IPS-11a (cell line): ENCODE measurements around the gene PTCRA.

ENCODE experiments used
- H3K4me3 ChIP-seq: one replicate; pipeline ENCODE4 v1.5.1; 2013; ENCODE audit warnings: low read depth, low read length, control low read depth

PTCRA gene

DNA sequence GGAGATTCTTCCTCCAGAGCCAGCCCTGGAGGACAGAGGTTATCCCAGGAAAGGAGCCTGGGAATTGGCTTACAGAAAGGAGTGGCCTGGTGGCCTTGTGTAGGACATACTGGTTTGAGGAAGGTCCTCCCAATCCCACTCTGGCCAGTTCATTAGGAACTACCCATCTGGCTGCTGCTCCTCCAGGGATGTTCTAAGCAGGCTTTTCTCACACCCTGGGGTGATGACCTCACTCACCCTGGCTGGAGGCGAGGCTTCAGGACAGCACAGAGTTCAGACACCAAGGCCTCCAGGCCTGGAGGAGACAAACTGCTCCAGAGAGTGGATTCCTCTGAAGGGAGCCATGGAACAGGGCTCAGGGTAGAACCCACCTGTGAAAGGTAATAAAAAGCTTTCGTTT, 53.6 kb downstream of the PTCRA start:
- H3K4me3 ChIP-seq: no peak overlapping the region

DNA sequence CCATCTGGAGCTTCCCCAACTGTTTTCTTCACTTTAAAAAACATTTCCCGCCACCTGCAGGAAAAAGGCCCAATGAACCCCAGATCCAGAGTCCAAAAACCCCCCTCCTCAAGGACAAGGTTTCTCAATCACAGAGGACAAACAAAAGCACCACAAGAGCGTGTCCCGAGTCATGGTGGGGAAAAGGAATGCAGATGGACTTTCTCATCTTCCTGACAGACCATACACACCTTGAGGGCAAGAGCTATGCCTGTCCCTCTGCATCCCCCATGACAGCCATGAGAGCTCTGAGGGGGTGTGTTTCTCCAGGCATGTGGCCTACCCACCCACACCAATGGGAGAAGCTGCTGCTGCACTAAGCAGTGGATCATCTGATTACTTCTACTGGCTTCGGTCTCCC, 54.1 kb downstream of the PTCRA start:
- H3K4me3 ChIP-seq: no peak overlapping the region

GRCh38 chr6:42970871-42971612, 55.2 kb downstream of the PTCRA start:
- no peak overlapping the region for H3K4me3 ChIP-seq

DNA sequence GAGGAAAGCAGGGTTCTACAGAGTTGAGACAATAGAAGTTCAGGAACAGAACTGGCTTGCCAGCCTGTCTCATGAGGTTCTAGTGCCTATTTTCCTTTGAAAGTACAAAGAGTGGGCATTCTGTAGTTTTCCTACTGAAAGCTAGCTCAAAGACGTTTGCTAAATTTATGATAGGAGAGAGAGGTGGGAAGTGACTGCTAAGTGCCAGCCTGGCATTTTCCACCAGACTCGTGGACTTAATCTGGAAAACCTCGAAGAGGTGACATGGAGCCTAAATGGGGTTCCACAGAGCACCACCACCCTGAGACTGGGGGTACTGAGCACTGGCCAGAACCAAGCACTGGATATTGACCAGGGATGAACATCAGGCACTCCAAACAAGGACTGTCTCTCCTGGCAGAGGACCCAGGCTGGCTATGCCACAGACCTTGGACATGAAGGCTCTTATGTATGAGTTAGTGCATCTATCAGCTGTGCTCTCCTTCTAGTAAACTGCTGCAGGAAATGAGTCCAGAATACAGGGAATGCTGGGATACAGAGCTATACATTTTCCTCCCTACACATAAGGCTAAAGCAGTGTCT, 56.0 kb downstream of the PTCRA start:
- H3K4me3 ChIP-seq: no peak overlapping the region

DNA sequence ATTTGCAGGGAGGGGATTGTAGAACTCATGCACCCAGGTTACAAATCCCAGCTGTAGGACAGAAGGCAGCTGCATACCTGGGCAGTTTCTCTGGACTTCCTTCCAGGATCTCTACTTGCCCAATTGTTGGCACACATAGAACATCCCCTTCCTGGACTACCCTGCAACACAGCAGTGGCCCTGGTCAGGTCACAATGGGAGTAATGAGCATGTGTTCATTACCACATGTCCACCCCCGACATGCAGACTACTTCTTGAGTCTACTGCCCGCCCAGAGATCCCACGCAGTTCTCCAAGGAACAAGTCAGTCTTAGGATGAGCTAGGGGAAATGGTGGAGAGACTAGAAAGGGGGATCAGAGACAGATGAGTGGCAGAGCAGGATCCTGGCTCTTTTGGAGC, 58.1 kb downstream of the PTCRA start:
- H3K4me3 ChIP-seq: no peak overlapping the region

GRCh38 chr6:42974919-42975505, 59.2 kb downstream of the PTCRA start:
- H3K4me3 ChIP-seq: no peak overlapping the region
